ENCODE data around the gene SNRPD3.
"Not testable (repeated sequence)": the region's sequence is repeated elsewhere in the genome, so short reads cannot be mapped to it uniquely, and the experiment has no call there.

The SNRPD3 gene

DNA sequence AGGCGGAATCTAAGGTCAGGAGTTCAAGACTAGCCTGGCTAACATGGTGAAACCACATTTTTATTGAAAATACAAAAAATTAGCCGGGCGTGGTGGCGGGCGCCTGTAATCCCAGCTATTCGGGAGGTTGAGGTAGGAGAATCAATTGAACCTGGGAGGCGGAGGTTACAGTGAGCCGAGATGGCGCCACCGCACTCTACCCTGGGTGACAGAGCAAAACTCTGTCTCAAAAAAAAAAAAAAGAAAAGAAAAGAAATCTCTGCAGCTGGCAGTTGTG lies 37.7 kb downstream of the SNRPD3 start:
- not testable (repeated sequence) for FAIRE-seq

DNA sequence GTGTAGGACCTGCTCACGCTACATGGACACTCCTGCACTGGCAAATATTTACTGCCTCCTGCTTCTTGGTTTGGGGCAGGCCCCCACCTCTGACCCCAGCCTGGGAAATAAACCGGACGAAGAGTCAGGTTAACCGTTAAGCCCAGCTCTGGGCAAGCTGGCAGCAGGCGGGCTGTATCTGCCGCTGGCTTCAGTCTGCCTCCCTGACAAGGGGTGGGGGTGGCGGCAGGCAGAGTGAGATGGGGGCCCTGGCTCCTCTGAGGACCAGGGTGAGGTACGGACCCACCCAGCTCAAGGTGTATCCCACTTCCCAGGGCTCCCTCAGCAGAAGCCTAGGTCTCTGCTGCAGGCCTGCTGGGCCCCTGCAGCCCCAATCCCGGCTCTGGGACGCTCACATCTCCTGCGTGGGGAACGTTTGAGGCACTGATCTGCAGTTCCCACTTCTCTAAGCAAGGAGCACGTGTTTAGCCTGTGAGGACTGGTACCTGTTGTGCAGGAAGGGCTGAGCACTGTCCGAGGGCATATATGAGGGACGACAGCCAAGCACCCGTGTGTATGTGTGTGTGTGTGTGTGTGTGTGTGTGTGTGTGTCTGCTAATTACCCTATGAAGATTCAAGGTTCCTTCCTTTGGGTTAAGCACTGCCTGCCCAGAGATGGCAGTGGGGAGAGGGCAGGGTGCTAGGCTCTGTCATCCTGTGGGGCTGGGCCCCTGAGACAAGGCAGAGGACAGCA lies 38.2 kb downstream of the SNRPD3 start:
- no peak for FAIRE-seq

DNA sequence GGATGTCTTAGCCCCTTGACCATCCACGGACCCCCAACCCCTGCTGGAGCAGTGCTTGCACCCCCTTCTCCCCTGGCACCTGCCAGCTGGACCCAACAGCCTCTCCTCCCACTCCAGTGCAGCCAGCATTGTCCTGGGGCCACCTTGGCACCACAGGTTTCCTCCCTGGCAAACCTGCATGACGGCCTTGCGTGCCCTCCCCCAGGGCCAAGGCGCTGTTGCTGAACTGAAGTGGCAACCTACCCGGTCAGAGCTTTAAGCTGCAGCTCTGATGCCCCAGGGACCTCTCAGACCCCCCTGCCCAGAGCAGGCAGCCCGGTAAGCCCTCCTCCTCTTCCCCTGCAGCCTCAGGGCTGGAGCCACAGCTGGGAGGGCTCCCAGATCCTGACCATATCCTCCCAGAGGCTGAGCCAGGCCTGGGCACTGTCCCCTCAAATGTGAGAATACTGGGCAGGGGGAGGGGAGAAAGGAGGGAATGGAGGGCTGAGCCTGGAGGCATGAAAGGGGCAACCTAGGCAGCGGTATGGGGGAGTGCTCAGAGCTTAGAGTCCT lies 38.8 kb downstream of the SNRPD3 start:
- FAIRE-seq, result no peak

DNA sequence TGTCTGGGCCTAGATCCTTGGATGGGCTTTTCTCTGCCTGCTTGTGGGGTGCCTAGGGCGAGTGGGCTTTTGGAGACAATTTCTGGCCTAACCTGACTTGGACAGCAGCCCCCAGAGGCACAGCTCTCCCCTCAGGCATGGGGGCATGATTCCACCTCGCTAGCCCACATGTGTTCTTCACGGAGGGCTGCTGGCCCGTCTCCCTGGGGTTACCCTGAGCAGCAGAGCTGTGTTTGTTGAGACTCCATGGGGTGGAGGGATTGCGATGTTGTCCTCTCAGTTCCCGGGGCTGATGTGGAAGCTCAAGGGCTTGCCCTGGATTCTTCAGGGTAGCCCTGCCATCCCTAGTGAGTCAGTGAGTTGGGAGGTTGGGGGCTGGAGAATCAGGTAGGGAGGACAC lies 39.4 kb downstream of the SNRPD3 start:
- FAIRE-seq, result no peak

DNA sequence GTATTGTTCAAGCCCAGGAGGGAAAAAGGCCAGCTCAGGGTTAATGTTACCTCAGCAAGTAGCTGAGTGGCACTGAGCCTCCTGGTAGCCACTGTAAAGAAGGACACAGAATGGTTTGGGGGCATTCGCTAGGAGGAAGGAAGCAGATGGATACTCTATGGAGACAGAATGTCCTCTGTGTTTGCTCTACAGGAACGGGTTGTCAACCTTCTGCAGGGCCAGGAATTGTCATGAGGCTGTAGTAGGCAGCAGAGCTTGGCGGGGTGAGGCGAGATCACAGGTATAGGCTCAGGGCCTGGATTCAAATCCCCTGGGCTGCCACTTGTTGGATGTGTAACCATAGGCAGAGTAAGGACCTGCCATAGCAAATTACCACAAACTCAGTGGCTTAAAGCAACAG lies 40.1 kb downstream of the SNRPD3 start:
- no peak for FAIRE-seq

DNA sequence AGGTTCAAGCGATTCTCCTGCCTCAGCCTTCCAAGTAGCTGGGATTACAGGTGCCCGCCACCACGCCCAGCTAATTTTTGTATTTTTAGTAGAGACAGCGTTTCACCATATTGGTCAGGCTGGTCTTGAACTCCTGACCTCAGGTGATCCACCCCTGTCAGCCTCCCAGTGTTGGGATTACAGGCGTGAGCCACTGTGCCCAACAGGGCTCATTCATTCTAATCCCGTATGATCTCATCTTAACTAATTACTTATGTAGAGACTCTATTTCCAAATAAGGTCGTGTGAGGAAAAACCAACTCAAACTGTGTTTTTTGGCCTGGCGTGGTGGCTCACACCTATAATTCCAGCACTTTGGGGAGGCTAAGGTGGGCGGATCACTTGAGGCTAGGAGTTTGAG lies 41.3 kb downstream of the SNRPD3 start:
- FAIRE-seq, result not testable (repeated sequence)

DNA sequence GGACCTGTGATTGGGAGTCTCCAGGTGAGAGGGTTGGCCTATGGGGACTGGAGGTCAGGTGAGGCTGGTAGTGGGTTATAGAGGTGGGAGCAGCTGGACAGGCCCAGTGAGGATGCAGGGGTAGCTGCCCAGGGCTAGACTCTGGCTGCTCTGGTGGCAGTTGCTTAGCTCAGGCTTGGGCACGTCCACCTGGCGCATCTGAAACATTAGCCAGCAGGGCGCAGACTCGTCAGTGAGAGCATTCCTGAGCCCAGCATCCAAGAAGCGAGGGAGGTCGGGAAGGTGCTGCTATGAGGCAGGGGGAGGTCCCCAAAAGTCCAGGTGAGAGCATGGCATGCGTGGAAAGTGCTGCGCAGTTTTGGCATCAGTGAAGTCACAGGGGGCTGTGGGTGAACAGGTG lies 43.7 kb downstream of the SNRPD3 start:
- no peak for FAIRE-seq

DNA sequence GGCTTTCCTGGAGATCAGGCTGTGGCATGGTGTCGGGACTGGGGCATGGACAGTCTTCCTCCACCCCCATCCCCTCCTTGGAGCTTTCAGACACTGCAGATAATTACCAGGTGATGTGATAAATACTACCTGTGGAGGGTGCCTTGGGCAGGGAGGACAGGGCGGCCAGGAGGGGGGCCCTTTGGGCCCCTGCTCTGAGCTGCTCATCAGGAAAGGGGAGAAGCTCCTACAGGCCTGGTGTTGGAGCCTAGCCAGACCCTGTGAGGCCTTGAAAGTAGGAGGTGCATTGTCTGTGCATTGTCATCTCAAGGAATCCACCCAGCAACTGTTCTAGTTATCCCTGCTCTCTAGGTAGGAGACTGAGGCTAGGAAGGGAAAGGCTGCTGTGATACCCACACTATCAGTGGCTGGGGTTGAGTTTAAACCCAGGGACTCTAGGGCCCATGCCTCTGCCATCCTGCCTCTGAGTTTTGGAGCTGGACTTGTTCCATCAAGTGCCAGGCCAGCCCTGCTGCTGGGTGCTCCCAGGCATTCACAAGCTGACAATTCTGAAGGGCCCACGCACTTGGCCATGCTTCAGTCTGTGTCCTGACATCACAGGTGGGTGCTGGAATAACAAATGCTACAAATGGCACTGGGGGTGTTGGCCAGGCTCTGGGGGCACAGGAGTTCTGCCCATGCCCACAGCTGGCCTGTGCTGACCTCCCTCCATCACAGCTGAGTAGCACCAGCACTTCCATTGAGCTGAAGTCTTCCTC lies 44.3 kb downstream of the SNRPD3 start:
- not testable (repeated sequence) for FAIRE-seq

DNA sequence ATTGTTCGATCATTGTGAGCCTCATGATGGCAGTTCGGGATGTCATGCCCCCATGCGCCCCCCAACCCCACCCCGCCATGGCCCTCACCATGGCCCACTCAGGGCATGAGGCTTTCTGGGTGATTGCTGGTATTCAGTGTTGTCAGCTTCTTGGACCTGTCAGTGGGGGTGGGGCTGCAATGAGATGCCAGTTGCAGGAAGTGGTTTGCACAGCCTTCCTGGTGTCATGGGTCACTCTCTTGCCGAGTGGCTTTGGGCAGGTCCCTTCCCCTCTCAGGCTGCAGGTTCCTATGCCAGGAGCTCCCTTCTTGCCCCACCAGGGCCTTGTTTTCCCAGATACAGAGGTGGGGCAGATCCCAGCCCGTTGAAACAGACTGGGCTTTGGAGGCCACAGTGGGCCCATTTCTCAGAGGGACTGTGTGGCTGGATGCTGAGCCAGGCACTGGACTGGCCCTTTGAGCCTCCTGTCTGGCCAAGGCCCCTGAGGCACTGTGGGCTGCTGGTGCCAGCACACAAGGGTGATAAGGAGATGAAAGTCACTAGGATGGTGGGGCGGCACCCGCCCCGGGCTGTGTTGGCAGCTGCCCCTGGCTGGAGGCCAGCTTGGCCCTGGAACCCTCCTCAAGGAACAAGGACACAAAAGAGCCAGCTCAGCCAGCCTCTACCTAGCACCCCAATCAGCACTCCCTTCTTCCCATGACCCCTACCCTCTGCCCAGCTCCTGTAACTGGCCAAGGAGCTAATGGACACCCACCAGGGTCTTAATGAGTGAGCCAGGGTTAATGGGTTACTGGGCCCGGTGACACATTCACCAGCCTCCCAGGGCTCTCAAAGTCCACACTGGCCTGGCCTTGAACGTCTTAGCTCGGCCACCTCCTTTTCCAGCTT lies 45.7 kb downstream of the SNRPD3 start:
- no peak for FAIRE-seq

DNA sequence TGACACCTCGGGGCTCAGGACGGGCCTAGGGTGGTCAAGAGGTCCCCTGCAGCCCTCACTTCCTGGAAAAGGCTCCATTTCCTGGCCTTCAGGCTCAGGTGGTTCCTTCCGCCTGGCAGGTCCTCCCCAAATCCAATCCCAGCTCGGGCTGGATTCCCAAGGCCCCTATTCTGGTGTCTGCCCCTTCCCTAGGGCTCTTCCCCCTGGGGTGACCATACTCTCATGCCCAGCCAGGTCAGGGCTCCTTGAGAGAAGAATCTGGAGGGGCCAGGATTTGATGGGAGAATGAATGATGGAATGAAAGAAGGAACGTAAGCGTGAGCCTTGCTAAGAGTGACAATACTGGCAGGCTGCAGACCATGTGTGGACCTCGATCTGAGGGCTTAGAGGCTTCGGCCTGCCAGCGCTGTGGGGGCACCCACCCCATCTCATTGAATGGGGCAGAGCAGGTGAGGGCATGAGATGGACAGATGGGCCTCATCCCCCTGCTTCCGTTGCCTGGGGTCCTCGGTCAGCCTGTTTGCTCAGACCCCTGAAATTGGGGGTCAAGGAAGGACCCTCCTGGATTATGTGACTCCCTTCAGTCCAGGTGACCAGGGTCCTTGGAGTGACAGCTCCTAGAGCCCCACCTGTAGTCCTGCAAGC lies 46.4 kb downstream of the SNRPD3 start:
- not testable (repeated sequence) for FAIRE-seq

DNA sequence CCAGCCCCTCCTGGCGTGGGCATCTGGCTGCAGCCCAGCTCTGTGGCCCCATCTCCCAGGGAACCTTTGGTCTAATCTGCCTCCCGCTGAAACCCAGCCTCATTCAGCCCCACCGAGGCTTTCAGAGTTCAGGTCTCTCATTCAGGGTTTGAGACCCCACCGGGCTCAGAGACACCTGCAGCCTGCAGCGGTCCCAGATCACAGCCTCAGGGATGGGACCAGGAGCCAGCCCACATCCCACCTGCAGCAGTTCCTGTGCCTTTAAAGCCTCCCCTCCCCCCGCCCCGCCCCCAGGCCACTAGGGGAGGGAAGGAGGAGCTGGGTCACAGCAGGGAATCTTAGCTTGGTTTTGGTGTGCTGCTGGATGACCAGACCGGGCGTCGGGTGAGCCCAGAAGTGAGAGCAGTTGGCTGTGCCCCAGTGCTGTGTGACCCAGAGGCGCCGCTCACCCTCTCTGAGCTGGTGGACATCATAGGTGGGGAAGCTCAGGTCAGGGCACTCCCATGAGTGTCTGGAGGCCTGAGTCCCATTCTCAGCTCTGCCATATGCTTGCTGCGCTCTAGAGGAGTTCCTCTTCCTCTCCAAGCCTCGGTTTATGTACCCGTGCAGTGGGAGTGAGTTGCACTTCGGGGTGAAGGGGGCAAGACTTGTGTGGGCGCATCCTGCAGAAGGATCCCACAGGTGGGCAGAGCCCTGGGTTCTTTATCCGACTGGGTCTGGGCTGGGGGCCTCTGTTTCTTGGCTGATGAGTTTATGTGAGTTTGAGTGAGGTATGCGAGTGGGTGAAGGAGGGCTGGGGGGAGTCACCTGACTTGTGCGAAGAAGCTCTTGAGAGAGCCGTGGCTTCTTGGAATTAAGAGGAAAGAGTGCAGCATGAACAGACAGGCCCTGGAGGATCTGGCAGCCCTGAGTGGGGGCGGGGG lies 47.3 kb downstream of the SNRPD3 start, which contains the start of gene GGT1:
Gene GGT1 (plus strand): TSS at position 347 of the 923 bp plus-strand sequence. CDS start 7,889 bp downstream, outside the sequence.
- FAIRE-seq, result not testable (repeated sequence)

DNA sequence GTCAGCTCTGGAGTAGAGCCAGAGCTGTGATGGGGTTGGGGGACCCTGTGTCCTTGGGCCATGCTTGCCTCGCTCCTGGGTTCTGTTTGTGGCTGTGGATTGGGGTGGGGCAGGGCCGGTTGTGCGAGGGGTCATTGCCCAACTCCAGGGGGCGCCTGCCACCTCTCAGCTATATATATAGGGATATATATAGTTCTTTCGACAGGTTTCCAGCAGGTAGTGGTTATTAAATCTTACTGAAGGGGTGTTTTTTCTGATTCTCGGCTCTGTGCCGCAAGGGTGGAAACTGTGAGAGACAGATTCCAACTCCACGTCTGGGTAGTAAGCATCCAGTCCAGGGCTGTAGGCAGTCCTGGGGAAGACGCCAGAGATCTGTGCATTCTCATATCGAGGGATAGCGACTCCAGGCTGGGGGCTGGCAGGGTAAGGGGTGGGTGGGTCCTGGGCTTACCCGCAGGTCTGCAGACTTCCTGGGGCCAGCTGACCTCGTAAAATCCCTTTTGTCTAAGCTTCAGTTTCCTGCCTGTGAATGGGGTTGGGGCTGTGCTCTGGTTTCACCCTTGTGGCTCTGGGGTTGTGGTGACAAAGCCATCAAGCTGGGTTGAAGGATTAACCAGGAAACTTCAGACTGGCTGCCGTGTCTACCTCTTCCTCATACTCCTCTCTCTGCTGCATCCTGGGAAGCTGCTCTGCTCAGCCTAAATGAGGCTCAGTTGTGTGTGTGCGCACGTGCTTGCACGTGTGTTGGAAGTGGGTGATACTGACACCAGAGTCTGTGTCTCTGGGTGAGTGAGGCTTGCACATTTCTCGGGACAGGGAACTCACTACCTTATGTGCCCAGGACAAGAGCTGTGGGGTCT lies 48.2 kb downstream of the SNRPD3 start:
- FAIRE-seq, result not testable (repeated sequence)

DNA sequence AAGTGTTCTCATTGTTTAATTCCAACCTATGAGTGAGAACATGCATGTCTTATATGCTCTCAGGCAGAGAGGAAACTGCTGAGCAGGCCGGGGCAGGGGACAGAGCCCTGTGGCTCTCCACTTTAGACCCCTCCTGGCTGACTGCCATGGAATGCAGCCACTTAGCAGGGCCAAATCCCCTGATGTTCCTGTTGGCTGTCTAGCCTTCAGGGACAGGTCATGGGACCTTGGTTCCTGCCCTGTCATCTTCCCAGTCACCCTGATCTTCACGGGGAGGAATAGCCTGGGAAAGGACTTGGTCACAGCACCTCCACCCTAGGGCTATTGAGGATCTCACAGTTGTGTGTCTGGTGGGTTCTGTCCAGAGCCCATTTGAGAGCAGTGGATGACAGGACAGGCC lies 50.5 kb downstream of the SNRPD3 start:
- FAIRE-seq, result not testable (repeated sequence)

DNA sequence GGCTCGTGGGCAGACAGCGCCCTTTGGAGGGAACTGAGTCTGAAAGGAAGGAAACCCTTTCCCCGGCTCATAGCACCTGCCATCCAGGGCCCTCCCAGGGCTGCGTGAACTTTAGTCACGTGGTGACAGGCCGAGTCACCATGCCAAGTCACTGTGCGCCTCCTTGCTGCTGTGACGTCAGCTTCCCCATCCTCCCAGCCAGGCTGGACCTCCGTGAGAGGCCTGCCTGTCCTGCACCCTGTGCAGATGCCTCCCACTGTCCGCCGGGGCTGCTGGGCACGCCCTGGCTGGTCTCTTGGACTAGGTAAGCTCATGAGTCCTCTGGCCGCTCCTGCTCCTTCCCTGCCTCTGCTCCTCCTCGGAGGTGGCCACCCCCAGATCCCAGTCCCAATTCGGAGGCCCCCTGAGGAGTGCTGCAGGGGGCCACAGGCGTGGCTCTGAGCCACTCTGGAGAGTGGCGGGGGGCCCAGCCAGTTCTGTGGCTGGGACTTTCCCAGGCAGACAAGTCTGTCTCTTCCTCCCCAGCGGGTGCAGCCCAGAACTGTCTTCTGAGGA lies 51.7 kb downstream of the SNRPD3 start:
- not testable (repeated sequence) for FAIRE-seq

DNA sequence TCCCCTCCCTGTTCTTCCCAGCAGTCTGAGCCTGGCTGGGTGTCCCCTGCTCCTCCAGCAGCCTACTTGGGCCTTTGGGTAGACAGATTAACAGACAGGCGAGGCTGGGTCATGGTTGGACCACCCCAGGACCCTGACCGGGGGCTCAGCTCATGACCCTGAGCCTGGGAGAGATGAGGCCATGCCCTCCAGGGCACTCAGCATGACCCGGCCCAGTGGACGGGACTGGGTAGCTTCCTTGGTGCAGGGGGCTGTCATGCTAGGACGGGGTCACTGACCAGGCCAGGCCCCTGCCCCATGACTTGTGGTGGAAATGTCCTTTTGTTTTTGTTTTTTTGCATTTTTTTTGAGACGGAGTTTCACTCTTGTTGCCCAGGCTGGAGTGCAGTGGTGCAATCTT lies 52.5 kb downstream of the SNRPD3 start:
- FAIRE-seq, result not testable (repeated sequence)

DNA sequence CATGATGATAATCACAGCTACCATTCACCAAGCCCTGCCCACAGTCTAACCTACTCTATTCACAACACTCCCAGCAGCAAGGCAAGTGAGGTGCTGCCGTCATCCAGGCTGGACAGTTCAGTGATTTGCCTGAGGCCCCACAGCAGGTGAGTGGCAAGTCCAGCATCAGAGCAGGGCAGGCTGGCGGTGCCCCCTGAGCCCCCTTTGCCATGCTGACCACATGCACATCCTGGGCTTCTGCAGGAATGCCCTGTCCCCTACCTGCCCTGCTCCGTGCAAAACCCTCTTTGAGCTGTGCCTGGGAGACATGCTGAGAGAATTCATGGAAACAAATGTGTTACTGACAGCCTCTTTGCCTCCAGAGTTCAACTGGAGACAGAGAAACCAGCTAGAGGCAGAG lies 54.1 kb downstream of the SNRPD3 start:
- not testable (repeated sequence) for FAIRE-seq

DNA sequence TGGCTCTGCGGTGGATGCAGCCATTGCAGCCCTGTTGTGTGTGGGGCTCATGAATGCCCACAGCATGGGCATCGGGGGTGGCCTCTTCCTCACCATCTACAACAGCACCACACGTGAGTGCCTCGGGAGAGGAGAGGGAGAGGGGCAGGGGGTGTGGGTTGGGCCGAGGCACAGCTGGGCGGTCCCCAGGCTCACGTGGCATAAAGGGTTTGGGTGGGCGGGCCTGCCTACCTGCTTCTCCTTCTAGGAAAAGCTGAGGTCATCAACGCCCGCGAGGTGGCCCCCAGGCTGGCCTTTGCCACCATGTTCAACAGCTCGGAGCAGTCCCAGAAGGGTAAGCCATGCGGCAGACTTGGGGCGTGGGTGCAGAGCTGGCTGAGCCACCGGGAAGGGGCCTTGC lies 59.0 kb downstream of the SNRPD3 start:
- FAIRE-seq, result not testable (repeated sequence)

DNA sequence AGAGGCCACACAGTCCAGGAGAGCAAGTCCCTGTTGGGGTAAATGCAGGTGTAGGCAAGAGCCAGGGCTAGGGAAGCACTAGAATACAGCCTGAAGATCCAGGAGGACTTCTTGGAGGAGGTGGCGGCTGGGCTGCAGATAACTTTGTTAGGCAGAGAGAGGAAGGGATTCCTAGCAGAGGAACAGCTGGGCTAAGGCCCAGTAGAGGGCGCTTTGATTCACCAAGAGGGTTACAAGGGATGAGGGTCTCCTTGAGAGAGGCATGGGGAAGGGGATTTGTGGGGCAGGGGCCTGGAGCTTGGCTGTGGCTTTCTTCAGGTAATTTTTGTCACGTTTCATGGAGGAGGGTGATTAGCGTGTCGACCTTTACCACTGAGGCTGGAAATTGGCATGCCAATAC lies 65.4 kb downstream of the SNRPD3 start:
- not testable (repeated sequence) for FAIRE-seq

DNA sequence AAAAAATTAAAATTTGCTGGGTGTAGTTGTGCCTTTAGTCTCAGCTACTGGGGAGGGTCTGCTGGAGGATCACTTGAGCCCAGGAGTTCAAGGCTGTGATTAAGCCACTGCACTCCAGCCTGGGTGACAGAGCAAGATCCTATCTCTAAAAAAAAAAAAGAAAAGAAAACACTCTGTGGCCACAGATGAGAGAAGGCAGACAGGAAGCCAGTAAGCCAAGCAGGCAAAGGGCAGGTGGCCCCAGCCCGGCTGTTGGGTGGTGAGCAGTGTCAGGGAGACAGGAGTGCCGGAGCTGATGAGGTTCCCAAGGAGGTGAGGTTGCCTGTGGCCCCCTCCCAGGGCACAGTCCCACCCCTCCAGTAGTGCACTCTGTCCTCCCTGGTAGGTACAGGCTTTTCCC lies 66.8 kb downstream of the SNRPD3 start:
- FAIRE-seq, result not testable (repeated sequence)
